Thyroid gland (tissue), 4 donors: ENCODE data around the gene MTHFD1.

Experiments used
- CTCF ChIP-seq, 6 experiments: fragments of 200-600 bp in 3 of 6; fragments of 450-650 bp in 3 of 6; sonication (generic) in 3 of 6; IDR thresholded peaks; one replicate each; pipeline ENCODE4 v1.5.1; 2016 to 2019; ENCODE audit warnings: antibody characterized with exemption in 6 of 6, mild to moderate bottlenecking in 2 of 6, inconsistent platforms in 1 of 6, moderate library complexity in 1 of 6
- POLR2A ChIP-seq, 2 donors: fragments of 450-650 bp; IDR thresholded peaks; one replicate each; pipeline ENCODE4 v1.6.1; 2017; ENCODE audit warnings: antibody characterized with exemption in 2 of 2, mild to moderate bottlenecking in 2 of 2, moderate library complexity in 1 of 2

- TF ChIP-seq CTCF (IDR thresholded peaks at IDR 0.05): no peak
- TF ChIP-seq POLR2A (IDR thresholded peaks at IDR 0.05): no peak
Measured at GRCh38 chr14:64467101-64467500, 78.9 kb downstream of the MTHFD1 start.
